ENCODE results near the gene SLC30A3. TPM values are rescaled to one million over a fixed set of nuclear protein-coding genes. Genes with fewer than 3 reads are reported as not detected.

SLC30A3 gene
- total RNA-seq, 1 donor from 2014 or later: 2.1 TPM

GRCh38 chr2:27211943-27212625 is 50.8 kb downstream of the SLC30A3 start, which contains the start of the genes ATRAID and SLC5A6:
Gene ATRAID, plus strand, starts transcription at chr2:27212041. Its CDS starts 328 bp downstream, at chr2:27212369.
Gene SLC5A6, minus strand, starts transcription at chr2:27212268. Its CDS starts 4,618 bp downstream, at chr2:27207650.
- Mint-ChIP-seq H3K36me3 (ENCODE audit: low read depth) (peaks cover 46% of the 10 kb centered on the region), H3K27ac (peak within 1 kb of the TSS; percentile 100), H3K27me3 (ENCODE audit: insufficient read depth) (no peaks in the 10 kb centered on the region), H3K9me3 (no peaks in the 10 kb centered on the region), H3K4me3 (peak within 1 kb of the TSS; percentile 99), H3K4me1 (ENCODE audit: low read depth) (peaks cover 54% of the 10 kb centered on the region)
- intact Hi-C loops (cut with micrococcal nuclease): loop anchor here (1.0 to 10.0 kb wide), 12 partner anchors 51 to 451 kb away; partner anchors contain the start of genes AGBL5, CCDC121, GPN1 and GTF3C2
- DNase-seq (ENCODE audit: low spot score): peak; percentile 90

- no peaks in the 10 kb centered on the region for H3K27me3 Mint-ChIP-seq (ENCODE audit: insufficient read depth)
- H3K27ac Mint-ChIP-seq: peak overlapping the region; percentile 91
- peaks cover 47% of the 10 kb centered on the region for H3K4me1 Mint-ChIP-seq (ENCODE audit: low read depth)
- peak overlapping the region; percentile 91 for H3K4me3 Mint-ChIP-seq
- intact Hi-C loops (cut with micrococcal nuclease): loop anchor here (1.0 to 10.0 kb wide), 3 partner anchors 160 to 413 kb away; partner anchors contain the start of genes AGBL5, CCDC121, GPN1 and PPM1G
- DNase-seq (ENCODE audit: low spot score): no peak
- peaks cover 43% of the 10 kb centered on the region for H3K36me3 Mint-ChIP-seq (ENCODE audit: low read depth)
- no peaks in the 10 kb centered on the region for H3K9me3 Mint-ChIP-seq
These were observed 51.5 kb downstream of the SLC30A3 start for GRCh38 chr2:27211241-27211942.

- H3K9me3 Mint-ChIP-seq: no peaks in the 10 kb centered on the region
- peak overlapping the region; percentile 19 for H3K27ac Mint-ChIP-seq
- H3K4me1 Mint-ChIP-seq (ENCODE audit: low read depth): peaks cover 50% of the 10 kb centered on the region
- peak overlapping the region; percentile 65 for H3K4me3 Mint-ChIP-seq
- intact Hi-C loops (cut with micrococcal nuclease): loop anchor here (1.0 to 10.0 kb wide), 3 partner anchors 8 to 415 kb away; partner anchors contain the start of genes CCDC121, GPN1 and PPM1G
- H3K36me3 Mint-ChIP-seq (ENCODE audit: low read depth): peaks cover 49% of the 10 kb centered on the region
- H3K27me3 Mint-ChIP-seq (ENCODE audit: insufficient read depth): no peaks in the 10 kb centered on the region
- no peak for DNase-seq (ENCODE audit: low spot score)
These were observed 53.0 kb downstream of the SLC30A3 start for GRCh38 chr2:27209621-27210401.

- H3K27me3 Mint-ChIP-seq (ENCODE audit: insufficient read depth): no peaks in the 10 kb centered on the region
- H3K4me1 Mint-ChIP-seq (ENCODE audit: low read depth): peaks cover 47% of the 10 kb centered on the region
- H3K27ac Mint-ChIP-seq: no peak overlapping the region
- no peaks in the 10 kb centered on the region for H3K9me3 Mint-ChIP-seq
- peaks cover 50% of the 10 kb centered on the region for H3K36me3 Mint-ChIP-seq (ENCODE audit: low read depth)
- DNase-seq (ENCODE audit: low spot score): no peak
- no peak overlapping the region for H3K4me3 Mint-ChIP-seq
- intact Hi-C loops (cut with micrococcal nuclease): loop anchor here (1.0 kb wide), 1 partner anchor 10 kb away; no protein-coding TSS in a partner anchor
These were observed 54.3 kb downstream of the SLC30A3 start for GRCh38 chr2:27208486-27209050.

- Mint-ChIP-seq H3K27ac (no peak overlapping the region), H3K4me3 (no peak overlapping the region), H3K9me3 (no peaks in the 10 kb centered on the region), H3K36me3 (ENCODE audit: low read depth) (peaks cover 51% of the 10 kb centered on the region), H3K4me1 (ENCODE audit: low read depth) (peaks cover 36% of the 10 kb centered on the region), H3K27me3 (ENCODE audit: insufficient read depth) (no peaks in the 10 kb centered on the region)
- DNase-seq (ENCODE audit: low spot score): no peak
- intact Hi-C loops (cut with micrococcal nuclease): no loop called here
These were observed 56.5 kb downstream of the SLC30A3 start for GRCh38 chr2:27206346-27206745.

GRCh38 chr2:27205206-27205605 is 57.6 kb downstream of the SLC30A3 start:
- peaks cover 36% of the 10 kb centered on the region for H3K4me1 Mint-ChIP-seq (ENCODE audit: low read depth)
- peaks cover 54% of the 10 kb centered on the region for H3K36me3 Mint-ChIP-seq (ENCODE audit: low read depth)
- no peak overlapping the region for H3K4me3 Mint-ChIP-seq

GRCh38 chr2:27204566-27204965 is 58.3 kb downstream of the SLC30A3 start:
- intact Hi-C loops (cut with micrococcal nuclease): no loop called here
- H3K4me3 Mint-ChIP-seq: no peak overlapping the region
- no peaks in the 10 kb centered on the region for H3K27me3 Mint-ChIP-seq (ENCODE audit: insufficient read depth)
- H3K4me1 Mint-ChIP-seq (ENCODE audit: low read depth): peaks cover 29% of the 10 kb centered on the region
- H3K27ac Mint-ChIP-seq: peak overlapping the region; percentile 21
- H3K36me3 Mint-ChIP-seq (ENCODE audit: low read depth): peaks cover 51% of the 10 kb centered on the region
- no peaks in the 10 kb centered on the region for H3K9me3 Mint-ChIP-seq
- no peak for DNase-seq (ENCODE audit: low spot score)

More at GRCh38 chr2:27205206-27205605, 57.6 kb downstream of the SLC30A3 start:
- Mint-ChIP-seq H3K27ac (no peak overlapping the region), H3K9me3 (no peaks in the 10 kb centered on the region), H3K27me3 (ENCODE audit: insufficient read depth) (no peaks in the 10 kb centered on the region)
- intact Hi-C loops (cut with micrococcal nuclease): no loop called here
- no peak for DNase-seq (ENCODE audit: low spot score)

GRCh38 chr2:27203741-27204140 is 59.1 kb downstream of the SLC30A3 start:
- H3K9me3 Mint-ChIP-seq: no peaks in the 10 kb centered on the region
- H3K27me3 Mint-ChIP-seq (ENCODE audit: insufficient read depth): no peaks in the 10 kb centered on the region
- peaks cover 21% of the 10 kb centered on the region for H3K4me1 Mint-ChIP-seq (ENCODE audit: low read depth)
- no peak overlapping the region for H3K4me3 Mint-ChIP-seq
- no peak for DNase-seq (ENCODE audit: low spot score)
- no peak overlapping the region for H3K27ac Mint-ChIP-seq
- H3K36me3 Mint-ChIP-seq (ENCODE audit: low read depth): peaks cover 48% of the 10 kb centered on the region
- intact Hi-C loops (cut with micrococcal nuclease): no loop called here

Other genes starting within 250 kb of the SLC30A3 start
- gene TMEM214, start 230.1 kb downstream of the SLC30A3 start, total RNA-seq: 97.5 and 98.1 TPM in 2 replicates
- gene AGBL5, start 211.4 kb downstream of the SLC30A3 start, total RNA-seq: 12.3 and 13.8 TPM in 2 replicates
- 322 and 332 TPM in 2 replicates for gene OST4, start 191.4 kb downstream of the SLC30A3 start, total RNA-seq
- 1.1 and 1.5 TPM in 2 replicates for gene EMILIN1, start 184.4 kb downstream of the SLC30A3 start, total RNA-seq
- 12.2 and 12.4 TPM in 2 replicates for gene KHK, start 176.3 kb downstream of the SLC30A3 start, total RNA-seq
- gene CGREF1, start 143.9 kb downstream of the SLC30A3 start, total RNA-seq: 12.9 and 18.0 TPM in 2 replicates
- gene ABHD1, start 139.2 kb downstream of the SLC30A3 start, total RNA-seq: 0.34 and 0.96 TPM in 2 replicates
- 95.9 and 97.1 TPM in 2 replicates for gene PREB, start 128.4 kb downstream of the SLC30A3 start, total RNA-seq
- not detected in 2 replicates for gene PRR30, start 123.6 kb downstream of the SLC30A3 start, total RNA-seq
- gene TCF23, start 114.0 kb downstream of the SLC30A3 start, total RNA-seq: not detected in 2 replicates
- 107 and 111 TPM in 2 replicates for gene ATRAID, start 51.0 kb downstream of the SLC30A3 start, total RNA-seq
- gene SLC5A6, start 50.8 kb downstream of the SLC30A3 start, total RNA-seq: 89.2 and 105 TPM in 2 replicates
- gene CAD, start 45.7 kb downstream of the SLC30A3 start, total RNA-seq: 135 and 138 TPM in 2 replicates
- not detected in 2 replicates for gene DNAJC5G, start 12.4 kb upstream of the SLC30A3 start, total RNA-seq
- 0.26 TPM in 1 of 2 replicates, not detected in the other for gene TRIM54, start 19.4 kb upstream of the SLC30A3 start, total RNA-seq
- gene UCN, start 45.4 kb upstream of the SLC30A3 start, total RNA-seq: 1.4 and 1.8 TPM in 2 replicates
- 85.9 and 89.9 TPM in 2 replicates for gene MPV17, start 60.0 kb upstream of the SLC30A3 start, total RNA-seq
- gene GTF3C2, start 93.7 kb upstream of the SLC30A3 start, total RNA-seq: 86.3 and 86.6 TPM in 2 replicates
- gene EIF2B4, start 107.3 kb upstream of the SLC30A3 start, total RNA-seq: 53.9 and 55.8 TPM in 2 replicates
- 134 and 137 TPM in 2 replicates for gene SNX17, start 107.6 kb upstream of the SLC30A3 start, total RNA-seq
- 14.5 and 16.2 TPM in 2 replicates for gene ZNF513, start 117.7 kb upstream of the SLC30A3 start, total RNA-seq
- gene PPM1G, start 146.5 kb upstream of the SLC30A3 start, total RNA-seq: 158 and 160 TPM in 2 replicates
- gene NRBP1, start 165.6 kb upstream of the SLC30A3 start, total RNA-seq: 99.7 and 106 TPM in 2 replicates
- gene KRTCAP3, start 179.3 kb upstream of the SLC30A3 start, total RNA-seq: 3.5 and 5.7 TPM in 2 replicates
- gene IFT172, start 226.7 kb upstream of the SLC30A3 start, total RNA-seq: 13.4 and 13.5 TPM in 2 replicates
- 0.10 TPM in 1 of 2 replicates, not detected in the other for gene FNDC4, start 232.2 kb upstream of the SLC30A3 start, total RNA-seq
- gene GCKR, start 233.8 kb upstream of the SLC30A3 start, total RNA-seq: not detected in 2 replicates